Epidermal melanocyte (primary cell): ENCODE data around the gene MYMK.

Experiments
- DNase-seq: peaks from one replicate; pipeline ENCODE4 v3.0.0; 2011; ENCODE audit warnings: low spot score; ENCODE audit not compliant: insufficient read length

MYMK gene

DNA sequence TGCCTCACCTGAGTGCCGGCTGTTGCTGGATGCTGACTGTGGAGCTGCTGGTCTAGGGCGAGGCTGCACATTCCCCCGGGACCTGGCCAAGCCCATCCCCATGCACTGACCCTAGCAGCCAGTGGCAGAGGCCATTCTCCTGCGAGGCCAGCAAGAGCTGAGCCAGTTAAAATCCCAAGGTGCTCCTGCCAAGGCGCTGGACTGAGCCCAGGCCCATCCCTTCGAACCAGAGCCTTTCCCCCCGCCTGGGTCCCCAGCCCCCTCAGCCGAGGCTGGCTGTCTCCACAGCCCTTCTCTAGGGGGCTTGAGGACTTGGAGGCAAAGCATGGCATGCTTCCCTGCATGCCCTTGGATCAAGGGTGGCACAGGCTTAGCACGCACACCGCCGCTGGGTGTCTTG is 11.3 kb upstream of the MYMK start:
- DNase-seq = no peak

DNA sequence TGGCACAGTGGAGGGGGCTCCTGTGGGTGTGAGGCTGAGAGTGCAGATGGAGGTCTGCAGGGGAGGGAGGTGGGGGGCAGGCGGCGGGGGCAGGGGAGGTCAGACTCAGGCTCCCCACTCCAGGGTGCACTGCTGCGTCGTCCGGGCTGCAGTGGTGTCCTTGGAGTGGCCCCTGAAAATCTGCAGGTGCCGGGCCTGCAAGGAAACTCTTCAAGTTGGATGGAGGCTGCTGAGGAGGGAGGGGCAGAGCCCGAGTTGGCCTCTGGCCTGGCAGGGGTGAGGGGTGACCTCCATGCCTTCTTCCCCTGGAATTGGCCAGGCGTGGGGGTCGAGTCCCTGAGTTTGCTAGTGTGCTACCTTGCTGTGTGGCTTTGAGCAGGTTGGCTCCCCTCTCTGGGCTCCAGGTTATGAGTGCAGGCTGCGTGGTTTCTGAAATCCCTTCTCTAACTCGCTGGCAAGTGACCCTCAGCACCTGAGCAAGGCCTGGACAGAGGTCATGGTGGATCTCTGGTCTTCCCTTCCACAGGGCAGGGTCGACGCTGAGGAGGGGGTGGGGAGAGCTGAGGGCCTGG is 10.6 kb upstream of the MYMK start:
- no peak for DNase-seq

DNA sequence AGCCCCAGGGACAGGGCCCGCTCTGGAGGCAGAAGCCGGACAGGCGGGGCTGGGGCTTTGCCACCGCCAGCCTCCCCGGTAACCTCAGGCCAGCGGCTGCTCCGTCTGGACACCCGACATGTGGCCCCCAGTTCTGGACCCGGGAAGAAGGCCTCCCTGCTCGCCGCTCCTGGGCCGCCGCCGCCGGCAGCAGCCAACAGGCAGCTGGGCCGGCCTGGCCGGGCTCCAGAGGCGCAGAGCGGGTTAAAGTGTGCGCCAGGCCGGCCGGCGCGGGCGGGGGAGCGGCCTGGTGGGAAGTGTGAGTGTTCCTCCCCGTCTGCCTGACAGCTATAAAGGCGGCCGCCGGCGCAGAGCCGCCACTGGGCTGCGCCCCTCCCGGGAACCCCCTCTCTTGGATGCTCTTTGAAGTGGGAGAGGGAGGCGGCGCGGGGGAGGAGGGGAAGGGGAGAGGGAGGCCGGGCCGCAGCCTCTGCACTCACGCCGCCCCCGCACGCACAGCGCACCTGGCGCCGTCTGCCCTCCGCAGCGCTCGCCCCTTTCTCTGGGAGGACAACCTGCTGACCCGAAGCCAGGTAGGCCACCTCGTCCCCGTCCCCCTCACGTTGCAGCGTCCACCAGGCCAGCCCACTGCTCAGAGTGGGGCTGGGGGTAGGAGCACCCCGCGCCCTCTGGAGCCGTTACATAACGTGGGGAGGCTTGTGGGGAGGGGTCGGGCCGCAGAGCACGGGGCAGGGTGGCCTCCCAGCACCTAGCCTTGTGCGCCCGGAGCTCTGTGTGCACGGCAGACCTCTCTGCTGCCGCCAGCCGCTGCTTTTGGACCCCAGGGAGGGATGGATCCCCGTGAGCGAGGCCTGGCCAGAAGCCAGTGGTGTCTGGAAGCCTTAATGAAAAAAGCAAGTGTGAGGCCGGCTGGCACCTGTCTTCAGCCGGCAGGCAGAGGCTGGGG is 9.9 kb upstream of the MYMK start, which contains the start of gene ADAMTSL2:
ADAMTSL2 (plus strand) TSS at position 359 of the 946 bp plus-strand sequence. CDS start 2,009 bp downstream, outside the sequence.
- DNase-seq = no peak

DNA sequence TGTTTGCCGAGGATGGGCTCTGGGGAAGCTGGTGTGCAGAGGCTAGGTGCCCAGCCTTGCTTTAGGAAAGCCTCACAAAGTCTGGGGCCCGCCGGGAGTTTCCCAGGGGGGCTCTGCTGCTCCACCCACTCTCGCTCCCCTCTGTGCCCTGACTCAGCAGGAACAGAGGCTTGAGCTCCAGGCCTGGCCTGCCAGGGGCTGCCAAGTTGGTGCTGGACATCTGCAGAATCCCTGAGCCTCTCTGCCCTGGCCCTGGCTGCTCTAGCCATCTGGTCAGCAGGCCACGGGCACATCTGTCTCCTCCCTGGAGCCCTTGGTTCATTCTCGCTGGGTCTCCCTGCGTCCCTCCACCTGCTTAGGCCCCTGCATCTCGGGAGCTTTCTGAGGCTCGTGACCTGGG is 9.1 kb upstream of the MYMK start:
- no peak for DNase-seq

DNA sequence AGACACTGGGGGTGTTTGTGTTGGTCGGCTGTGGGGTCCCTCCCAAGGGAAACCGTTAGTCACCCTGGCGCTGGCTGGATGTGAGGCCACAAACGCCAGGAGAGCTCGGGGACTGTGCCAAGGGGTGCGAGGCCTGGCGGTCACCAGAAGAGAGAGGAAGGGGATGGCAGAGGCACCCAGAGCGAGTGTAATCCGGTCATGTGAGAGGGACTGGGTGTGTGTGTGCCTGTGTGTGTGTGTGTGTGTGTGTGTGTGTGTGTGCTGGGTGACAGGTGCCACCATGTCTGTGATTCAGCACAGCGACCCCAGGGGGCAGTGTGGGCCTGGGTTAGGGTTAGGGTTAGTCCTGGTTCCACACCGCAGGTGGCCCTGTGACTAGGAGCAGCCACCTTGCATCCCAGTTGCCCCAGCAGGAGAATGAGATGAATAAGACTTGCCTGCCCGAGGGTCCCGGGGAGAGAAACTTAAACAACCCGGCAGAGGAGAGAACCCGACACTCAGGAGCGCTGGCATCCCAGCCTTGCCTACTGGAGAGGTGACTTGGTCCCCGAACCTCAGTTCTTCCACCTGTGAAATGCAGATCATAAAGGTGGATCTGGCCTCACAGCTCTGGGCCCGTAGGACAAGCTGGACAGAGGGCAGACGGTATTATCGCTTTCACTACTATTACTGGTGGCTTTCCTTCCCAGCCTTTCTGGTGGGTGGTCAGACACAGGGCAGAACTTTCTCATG is 8.3 kb upstream of the MYMK start:
- DNase-seq = no peak

DNA sequence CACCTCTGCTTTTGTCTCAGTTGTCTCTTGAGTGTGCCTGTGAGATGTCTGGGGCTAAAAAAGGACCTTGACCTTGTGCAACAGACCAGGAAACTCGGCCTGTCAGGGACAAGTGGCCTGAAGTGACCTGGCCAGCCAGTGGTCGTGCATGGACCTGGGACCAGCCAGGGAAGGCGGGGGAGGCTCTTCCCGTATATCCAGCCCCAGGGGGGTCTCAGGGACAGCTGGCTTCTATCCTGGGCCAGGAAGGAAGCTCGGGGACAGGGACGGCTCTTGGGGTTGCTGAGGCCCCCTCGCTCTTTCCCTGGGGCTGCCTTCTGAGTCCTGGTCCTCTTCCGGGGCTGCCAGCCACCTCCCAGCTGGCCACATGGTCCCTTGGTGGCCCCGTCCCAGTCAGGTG is 6.5 kb upstream of the MYMK start:
- DNase-seq = no peak

DNA sequence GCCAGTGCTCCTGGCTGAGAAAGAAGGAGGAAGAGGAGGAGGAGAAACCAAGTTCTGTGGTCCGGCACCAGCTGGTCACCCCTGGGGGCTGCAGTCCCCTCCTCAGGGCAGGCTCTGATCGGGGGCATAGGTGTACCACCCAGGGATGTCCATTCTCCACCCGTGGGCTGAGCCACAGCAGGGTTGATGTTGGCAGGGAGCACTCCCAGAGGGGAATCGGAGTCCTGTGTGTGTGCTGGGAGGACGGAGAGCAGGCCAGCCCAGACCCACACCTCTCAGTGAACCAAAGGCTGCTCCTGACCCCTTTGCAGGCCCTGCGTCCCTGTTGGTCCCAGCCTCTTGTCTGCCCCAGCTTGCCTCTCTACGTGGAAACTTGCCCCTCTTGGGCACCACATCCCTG is 5.1 kb upstream of the MYMK start:
- DNase-seq = no peak

DNA sequence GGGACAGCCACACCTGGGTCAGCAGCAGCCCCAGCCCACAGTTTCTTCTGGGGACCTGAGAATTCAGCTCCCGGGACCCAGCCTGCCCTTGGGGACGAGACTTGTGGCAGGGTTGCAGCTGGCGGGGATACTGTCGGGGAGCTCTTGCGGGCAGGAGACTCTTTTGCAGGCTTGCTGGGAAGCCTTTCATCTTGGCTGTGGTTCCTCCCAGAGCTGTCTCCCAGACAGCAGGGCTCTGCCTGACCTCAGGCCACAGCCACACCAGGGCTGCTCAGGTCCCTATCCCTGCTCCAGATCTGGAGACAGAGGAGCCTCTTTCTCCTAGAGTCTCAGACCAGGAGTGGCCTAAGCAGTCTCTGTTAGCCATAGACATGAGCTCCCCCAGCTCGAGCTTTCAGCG is 4.7 kb upstream of the MYMK start:
- DNase-seq = no peak

DNA sequence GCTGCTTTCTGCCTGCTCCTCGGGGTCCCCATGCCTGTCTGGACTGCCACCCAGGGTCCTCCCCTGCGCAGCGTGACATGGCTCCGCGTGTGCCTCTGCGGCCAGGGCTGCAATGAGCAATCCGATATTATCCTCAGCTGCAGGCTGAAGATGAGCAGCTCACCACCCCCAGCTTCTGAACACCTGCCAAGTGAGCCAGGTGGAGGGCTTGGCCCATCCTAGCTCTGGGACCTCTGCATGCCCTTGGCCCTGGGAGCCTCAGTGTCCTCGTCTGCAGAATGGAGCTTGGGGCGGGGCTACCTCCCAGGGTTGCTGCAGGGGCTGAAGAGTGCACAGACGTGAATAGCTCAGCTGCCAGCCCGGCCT is 4.1 kb upstream of the MYMK start:
- no peak for DNase-seq

DNA sequence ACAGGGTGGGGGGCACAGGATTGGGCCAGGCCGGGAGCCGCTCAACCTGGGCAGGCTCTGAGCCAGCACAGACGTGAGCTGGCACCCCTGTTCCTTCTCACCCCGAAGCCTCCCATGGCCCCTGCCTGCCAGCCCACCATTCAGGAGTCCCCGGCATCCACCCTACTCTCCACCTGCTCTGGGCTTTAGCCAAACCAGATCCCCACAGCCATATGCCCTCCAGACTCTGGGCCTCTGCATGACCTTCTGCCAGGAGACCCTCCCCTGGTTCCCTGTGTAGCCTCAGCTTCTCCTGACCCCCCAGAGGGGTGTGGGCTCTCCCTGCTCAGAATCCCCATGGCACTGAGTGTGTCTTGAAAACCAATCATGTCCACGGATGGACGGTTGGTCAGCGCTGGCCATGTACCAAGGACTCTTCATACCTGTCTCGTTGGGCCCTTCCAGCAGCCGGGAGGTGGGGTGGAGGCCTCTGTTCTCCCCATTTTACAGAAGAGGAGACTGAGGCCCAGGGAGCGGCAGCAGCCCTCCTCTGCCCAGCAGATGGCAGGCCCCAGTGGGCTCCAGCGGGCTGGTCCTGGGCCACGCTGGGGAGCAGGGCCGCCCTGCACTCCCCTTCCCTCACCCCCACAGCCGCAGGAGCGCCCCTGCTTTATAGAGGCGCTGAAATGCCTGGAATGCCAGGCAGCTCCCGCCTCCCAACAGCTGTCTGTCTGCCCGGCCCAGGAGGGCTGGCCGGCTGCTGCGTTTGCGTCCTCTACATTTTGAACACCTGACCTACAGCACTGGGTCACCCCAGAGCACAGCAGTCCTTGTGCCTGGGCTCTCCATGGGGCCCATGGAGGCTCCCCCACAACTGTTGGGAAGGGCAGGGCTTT is 3.5 kb upstream of the MYMK start:
- DNase-seq = no peak

DNA sequence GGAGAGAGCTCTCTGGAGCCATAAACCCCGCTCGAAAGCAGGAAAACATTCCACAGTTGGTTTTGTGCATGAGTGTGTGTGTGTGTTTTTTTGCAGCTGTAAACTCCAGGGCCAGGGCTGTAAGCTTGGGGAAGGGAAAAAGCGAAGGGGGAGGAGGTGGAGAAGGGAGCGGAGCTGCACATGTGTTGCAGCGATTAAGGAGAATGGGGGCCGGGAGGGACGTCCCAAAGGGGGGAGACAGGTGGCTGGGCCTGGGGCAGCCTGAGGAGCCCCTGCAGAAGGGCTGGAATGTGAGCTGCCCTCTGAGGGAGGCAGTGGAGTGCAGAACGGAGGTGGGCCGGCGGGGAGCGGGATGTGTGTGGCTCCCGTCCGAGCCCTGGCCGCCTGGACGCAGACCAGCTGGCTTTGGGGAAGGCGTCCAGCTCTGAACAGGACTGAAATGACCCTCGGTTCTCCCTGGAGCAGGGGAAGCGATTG is 2.7 kb upstream of the MYMK start:
- no peak for DNase-seq

DNA sequence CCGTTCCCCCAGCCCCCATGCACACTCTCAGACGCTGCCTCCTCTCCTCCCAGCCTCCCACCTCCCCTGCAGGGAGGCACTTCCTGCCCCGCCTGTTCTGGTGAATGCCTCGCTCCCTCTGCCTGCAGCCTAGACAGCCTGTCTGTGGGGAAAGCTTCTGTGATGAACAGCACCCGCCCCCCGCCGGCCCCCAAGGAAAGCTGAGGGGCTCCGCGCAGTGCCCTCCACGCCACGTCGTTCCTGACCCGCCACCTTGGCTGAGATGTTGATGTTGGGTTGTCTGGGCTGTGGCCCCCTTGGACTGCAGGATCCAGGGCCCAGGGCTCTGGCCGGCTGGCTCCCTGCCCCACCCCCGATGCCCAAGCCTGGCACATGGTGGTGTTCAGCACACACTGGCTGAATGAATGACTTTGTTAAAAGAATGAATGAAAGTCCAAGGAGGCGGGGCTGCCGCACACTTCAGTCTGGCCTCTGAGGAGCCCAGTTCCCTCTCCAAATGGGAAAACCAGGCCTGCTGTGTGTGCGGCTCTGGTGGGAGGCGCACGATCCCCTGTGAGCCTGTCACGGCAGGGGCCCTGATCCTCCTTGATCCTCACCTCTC is 2.1 kb upstream of the MYMK start:
- no peak for DNase-seq

DNA sequence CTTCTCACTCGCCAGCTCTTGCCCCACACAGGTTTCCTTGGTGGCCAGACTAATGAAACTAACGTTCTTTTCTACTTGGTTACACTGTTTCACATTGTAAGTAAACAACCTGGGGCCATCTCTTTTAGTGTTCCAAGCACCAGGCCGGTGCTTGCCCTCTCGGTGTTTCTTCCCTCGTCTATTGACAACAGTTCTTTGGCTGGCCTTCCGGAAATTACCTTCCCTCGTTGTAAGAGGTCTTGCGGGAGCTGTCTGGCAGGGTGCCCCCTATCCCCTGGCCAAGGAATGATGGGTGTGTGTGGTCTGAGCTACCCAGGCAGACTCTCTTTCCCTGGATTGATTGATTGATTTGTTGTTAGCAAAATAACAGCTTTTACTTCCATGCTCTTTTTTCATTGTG is 918 bp upstream of the MYMK start:
- no peak for DNase-seq

DNA sequence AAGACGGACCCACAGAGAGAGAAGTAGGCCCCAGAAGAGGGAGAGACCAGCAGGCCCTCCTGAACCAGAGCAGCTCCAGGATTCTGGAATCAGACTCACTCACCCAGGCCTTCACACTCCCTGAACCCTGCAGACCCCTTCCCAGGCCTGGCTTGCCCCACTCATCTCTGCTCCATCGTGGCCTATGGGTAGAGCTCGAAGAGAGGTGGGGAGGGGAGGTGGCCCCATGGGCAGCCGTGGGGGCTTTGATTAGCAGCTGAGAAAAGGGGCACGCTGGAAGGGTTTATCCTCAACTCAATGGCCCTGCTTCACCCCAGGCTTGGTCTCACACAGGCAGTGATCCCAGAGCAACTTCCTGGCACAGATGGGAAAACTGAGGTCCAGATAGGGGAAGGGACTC is 613 bp downstream of the MYMK start:
- DNase-seq = no peak

DNA sequence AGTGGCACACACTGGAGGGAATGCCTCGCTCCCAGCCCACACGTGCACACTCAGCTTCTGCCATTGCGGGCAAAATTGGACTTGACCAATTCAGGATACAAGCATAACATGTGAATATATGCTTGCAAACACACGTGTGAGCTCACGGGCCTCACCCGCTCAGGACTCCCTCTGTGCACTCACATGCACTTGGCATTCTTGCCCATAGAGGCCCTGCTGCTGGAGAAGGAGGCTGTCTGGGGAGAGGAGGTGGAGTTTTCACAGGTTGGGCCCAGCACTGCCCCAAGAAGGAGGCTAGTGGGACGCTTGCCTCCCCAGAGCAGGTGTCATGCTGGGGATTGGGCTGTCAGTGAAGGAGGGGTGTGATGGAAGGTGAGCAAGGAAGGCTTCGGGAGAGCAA is 1.7 kb downstream of the MYMK start:
- no peak for DNase-seq

DNA sequence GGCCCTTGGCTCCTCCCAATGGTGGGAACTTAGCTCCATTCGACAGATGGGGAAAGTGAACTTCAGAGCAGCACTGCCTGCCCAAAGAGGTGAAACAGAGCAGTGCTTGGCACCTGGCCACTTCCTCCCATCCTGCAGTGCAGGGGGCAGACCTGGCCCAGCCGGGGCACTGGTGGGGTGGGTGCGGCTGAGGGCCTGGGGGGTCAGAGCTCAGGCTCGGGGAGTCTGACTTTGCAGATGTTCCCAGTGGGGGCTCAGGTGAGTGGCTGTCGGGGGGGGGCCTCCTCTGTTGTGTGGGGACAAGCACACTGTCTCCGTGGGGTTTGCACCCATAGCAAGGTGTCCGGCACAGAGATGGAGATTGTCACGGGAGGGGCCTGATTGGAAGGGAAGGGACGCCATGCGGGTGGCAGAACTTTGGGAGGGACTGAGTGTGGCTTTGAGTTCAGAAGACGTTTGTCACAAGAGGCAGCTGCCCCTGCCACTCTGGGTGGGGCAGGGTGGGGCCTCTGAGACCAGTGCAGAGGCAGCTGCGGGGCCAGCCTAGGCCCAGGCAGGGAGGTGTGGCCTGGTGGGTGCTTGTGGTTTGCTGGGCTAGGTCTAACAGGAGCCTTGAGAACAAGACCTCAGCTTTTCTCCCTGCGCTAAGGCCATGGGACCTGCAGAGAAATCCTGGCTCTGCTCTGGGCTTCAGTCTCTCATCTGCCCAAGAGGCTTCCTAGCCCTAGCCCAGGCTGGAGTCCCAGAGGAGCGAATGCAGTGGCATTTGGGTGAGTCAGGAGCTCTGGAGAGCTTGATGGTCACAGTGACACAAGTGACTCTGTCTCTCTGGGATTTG is 2.5 kb downstream of the MYMK start:
- DNase-seq = no peak

DNA sequence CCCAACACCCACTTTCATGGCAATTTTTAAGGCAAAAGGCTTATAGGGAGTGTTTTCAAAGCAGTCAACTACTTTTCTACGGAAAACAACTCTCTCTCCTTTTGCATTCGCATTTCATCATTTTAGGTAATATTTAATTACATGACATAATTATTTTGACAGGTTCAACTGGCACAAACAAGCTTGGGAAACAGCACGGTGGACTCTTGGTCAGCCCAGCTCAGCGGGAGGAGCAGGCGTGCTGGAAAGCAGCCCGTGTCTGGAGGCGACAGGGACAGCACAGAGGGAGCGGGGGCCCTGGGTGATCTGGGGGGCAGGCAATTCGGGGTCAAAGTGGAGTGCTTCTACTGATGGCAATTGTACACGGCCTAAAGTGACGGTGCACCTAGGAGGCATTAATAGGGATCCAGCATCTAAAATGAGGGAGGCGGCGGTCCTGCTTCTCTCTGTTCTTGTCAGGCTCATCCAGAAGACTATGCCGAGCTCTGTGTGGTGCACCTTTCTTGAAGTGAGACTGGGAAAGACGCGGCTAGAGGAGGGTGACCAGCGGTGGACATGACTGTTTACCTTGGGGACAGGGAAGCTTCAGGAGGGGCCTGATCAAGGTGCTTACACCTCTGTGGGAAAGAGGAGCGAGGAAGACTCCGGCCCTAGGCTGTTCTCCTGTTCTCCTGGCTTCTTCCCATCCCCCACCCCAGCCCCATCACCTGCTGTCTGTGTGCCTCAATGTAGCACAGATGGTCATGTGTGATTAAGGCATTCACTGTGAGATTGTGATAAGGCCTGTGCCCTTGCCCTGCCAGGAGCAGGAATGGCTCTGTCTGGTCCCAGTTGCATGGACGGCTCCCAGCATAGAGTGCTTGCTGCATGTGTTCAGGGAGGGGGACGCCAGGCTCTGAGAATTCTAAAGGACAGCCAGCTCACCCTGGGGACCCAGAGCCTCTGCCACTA is 3.4 kb downstream of the MYMK start:
- no peak for DNase-seq

DNA sequence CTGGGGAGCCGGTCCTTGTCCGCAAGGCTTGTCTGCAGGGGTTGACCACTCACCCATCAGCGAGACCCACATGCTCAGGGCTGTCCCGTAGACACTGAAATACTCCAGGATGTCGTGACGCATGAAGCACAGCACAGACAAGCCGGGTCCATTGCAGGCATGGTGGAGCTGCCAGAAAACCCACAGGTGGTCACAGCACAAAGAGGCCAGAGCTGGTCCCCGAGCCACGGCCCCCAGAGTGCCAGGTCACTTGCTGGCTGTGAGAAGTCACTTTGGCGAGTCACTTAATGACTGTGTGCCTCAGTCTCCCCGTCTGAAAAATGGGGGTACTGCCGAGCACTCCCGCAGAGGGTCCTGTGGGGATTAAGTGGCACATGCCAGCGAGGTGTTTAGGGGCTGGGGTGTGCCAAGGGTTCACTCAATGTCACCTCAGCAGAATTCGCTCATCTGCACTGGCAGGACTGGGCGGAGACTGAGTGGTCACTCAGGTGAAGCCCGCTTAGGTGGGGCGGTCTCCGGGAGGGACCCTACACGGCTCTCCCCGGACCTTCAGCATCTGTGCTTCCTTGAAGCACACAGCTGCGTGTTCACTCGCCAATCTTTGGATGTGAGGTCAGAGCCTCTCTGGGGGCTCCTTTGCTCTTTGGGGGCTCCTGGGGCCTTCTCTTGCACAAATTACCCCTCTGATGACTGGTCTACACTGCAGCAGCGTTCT is 4.5 kb downstream of the MYMK start:
- DNase-seq = no peak
